ENCODE measurements around the gene CNTN5.

CNTN5 gene

GRCh38 chr11:99170591-99170990 is 149.8 kb downstream of the CNTN5 start:
- DNase-seq (ENCODE audit: low spot score), result no peak

GRCh38 chr11:99171330-99171729 is 150.6 kb downstream of the CNTN5 start:
- no peak for DNase-seq (ENCODE audit: low spot score)

- no peak for DNase-seq (ENCODE audit: low spot score)
Measured at GRCh38 chr11:99176430-99176829, 155.7 kb downstream of the CNTN5 start.

GRCh38 chr11:99177446-99177845 is 156.7 kb downstream of the CNTN5 start:
- no peak for DNase-seq (ENCODE audit: low spot score)

- DNase-seq (ENCODE audit: low spot score), result no peak
Measured at GRCh38 chr11:99184146-99184545, 163.4 kb downstream of the CNTN5 start.

GRCh38 chr11:99188221-99188620 is 167.5 kb downstream of the CNTN5 start:
- no peak for DNase-seq (ENCODE audit: low spot score)

GRCh38 chr11:99192716-99193115 is 172.0 kb downstream of the CNTN5 start:
- no peak for DNase-seq (ENCODE audit: low spot score)

GRCh38 chr11:99197477-99197876 is 176.7 kb downstream of the CNTN5 start:
- no peak for DNase-seq (ENCODE audit: low spot score)

GRCh38 chr11:99198215-99198614 is 177.5 kb downstream of the CNTN5 start:
- no peak for DNase-seq (ENCODE audit: low spot score)

GRCh38 chr11:99199341-99199740 is 178.6 kb downstream of the CNTN5 start:
- no peak for DNase-seq (ENCODE audit: low spot score)

GRCh38 chr11:99200720-99201119 is 180.0 kb downstream of the CNTN5 start:
- no peak for DNase-seq (ENCODE audit: low spot score)

- no peak for DNase-seq (ENCODE audit: low spot score)
Measured at GRCh38 chr11:99208813-99209212, 188.1 kb downstream of the CNTN5 start.

- no peak for DNase-seq (ENCODE audit: low spot score)
Measured at GRCh38 chr11:99229544-99229943, 208.8 kb downstream of the CNTN5 start.

GRCh38 chr11:99234534-99234933 is 213.8 kb downstream of the CNTN5 start:
- DNase-seq (ENCODE audit: low spot score), result no peak

GRCh38 chr11:99238401-99238800 is 217.7 kb downstream of the CNTN5 start:
- DNase-seq (ENCODE audit: low spot score), result no peak

GRCh38 chr11:99240192-99241030 is 219.7 kb downstream of the CNTN5 start:
- DNase-seq (ENCODE audit: low spot score), result no peak

- DNase-seq (ENCODE audit: low spot score), result no peak
Measured at GRCh38 chr11:99241066-99241465, 220.3 kb downstream of the CNTN5 start.

- DNase-seq (ENCODE audit: low spot score), result no peak
Measured at GRCh38 chr11:99244613-99245012, 223.9 kb downstream of the CNTN5 start.

GRCh38 chr11:99246199-99246598 is 225.4 kb downstream of the CNTN5 start:
- no peak for DNase-seq (ENCODE audit: low spot score)

GRCh38 chr11:99256614-99257013 is 235.9 kb downstream of the CNTN5 start:
- DNase-seq (ENCODE audit: low spot score), result no peak

GRCh38 chr11:99257131-99257530 is 236.4 kb downstream of the CNTN5 start:
- no peak for DNase-seq (ENCODE audit: low spot score)

GRCh38 chr11:99260696-99261095 is 239.9 kb downstream of the CNTN5 start:
- no peak for DNase-seq (ENCODE audit: low spot score)

GRCh38 chr11:99268886-99269285 is 248.1 kb downstream of the CNTN5 start:
- no peak for DNase-seq (ENCODE audit: low spot score)

- no peak for DNase-seq (ENCODE audit: low spot score)
Measured at GRCh38 chr11:99271527-99271926, 250.8 kb downstream of the CNTN5 start.
